ENCODE results near the gene ARMC8.

The ARMC8 gene

GRCh38 chr3:138325990-138326389, 138.9 kb downstream of the ARMC8 start:
- Histone ChIP-seq H3K27ac (replicated peaks) (no peak overlapping the region), H3K27me3 (ENCODE audit: insufficient read depth, poor library complexity, severe bottlenecking) (peaks cover 19% of the 10 kb centered on the region), H3K4me3 (replicated peaks; ENCODE audit: insufficient read depth, low read length) (no peak overlapping the region)
- no peak for TF ChIP-seq REST (IDR thresholded peaks at IDR 0.05; ENCODE audit: insufficient replicate concordance, low read depth)
- TF ChIP-seq CTCF (IDR thresholded peaks at IDR 0.05; ENCODE audit: insufficient read depth, low read length), result no peak
- no peak for TF ChIP-seq POLR2AphosphoS5 (IDR thresholded peaks at IDR 0.05; ENCODE audit: low read depth)
- TF ChIP-seq SPI1 (IDR thresholded peaks at IDR 0.05; ENCODE audit: borderline replicate concordance, low read depth), result no peak
- TF ChIP-seq GABPA (IDR thresholded peaks at IDR 0.05; ENCODE audit: low read depth), result no peak
- DNase-seq (ENCODE audit: low read depth in 1 of 2, low spot score in 1 of 2), result no peak

GRCh38 chr3:138326866-138327595, 139.9 kb downstream of the ARMC8 start:
- H3K27ac ChIP-seq (replicated peaks), result no peak overlapping the region
- TF ChIP-seq SPI1 (IDR thresholded peaks at IDR 0.05; ENCODE audit: borderline replicate concordance, low read depth) (no peak), GABPA (IDR thresholded peaks at IDR 0.05; ENCODE audit: low read depth) (no peak), POLR2AphosphoS5 (IDR thresholded peaks at IDR 0.05; ENCODE audit: low read depth) (no peak), CTCF (IDR thresholded peaks at IDR 0.05; ENCODE audit: insufficient read depth, low read length) (no peak)
- no peak for DNase-seq (ENCODE audit: low read depth in 1 of 2, low spot score in 1 of 2)
- H3K27me3 ChIP-seq (ENCODE audit: insufficient read depth, poor library complexity, severe bottlenecking), result peaks cover 23% of the 10 kb centered on the region
- no peak overlapping the region for H3K4me3 ChIP-seq (replicated peaks; ENCODE audit: insufficient read depth, low read length)

GRCh38 chr3:138327831-138328230, 140.7 kb downstream of the ARMC8 start:
- TF ChIP-seq REST (IDR thresholded peaks at IDR 0.05; ENCODE audit: insufficient replicate concordance, low read depth), result no peak
- no peak for TF ChIP-seq SPI1 (IDR thresholded peaks at IDR 0.05; ENCODE audit: borderline replicate concordance, low read depth)
- no peak for TF ChIP-seq GABPA (IDR thresholded peaks at IDR 0.05; ENCODE audit: low read depth)
- TF ChIP-seq CTCF (IDR thresholded peaks at IDR 0.05; ENCODE audit: insufficient read depth, low read length), result no peak
- no peak for TF ChIP-seq POLR2AphosphoS5 (IDR thresholded peaks at IDR 0.05; ENCODE audit: low read depth)
- DNase-seq (ENCODE audit: low read depth in 1 of 2, low spot score in 1 of 2), result no peak
- Histone ChIP-seq H3K27me3 (ENCODE audit: insufficient read depth, poor library complexity, severe bottlenecking) (peaks cover 23% of the 10 kb centered on the region), H3K27ac (replicated peaks) (no peak overlapping the region), H3K4me3 (replicated peaks; ENCODE audit: insufficient read depth, low read length) (no peak overlapping the region)

Measured in HL-60 (cell line).